HEK293 (cell line): ENCODE data around the gene MXI1.

Source experiments
- CTCF ChIA-PET: fragments of 350-600 bp; formaldehyde crosslinking; extraction: SDS; loops from one replicate; lab custom pipeline; 2021; ENCODE audit warnings: antibody characterized with exemption; lab: Yijun Ruan, JAX
- POLR2A ChIA-PET: fragments of 300-600 bp; formaldehyde crosslinking; extraction: SDS; loops from one replicate; lab custom pipeline; 2020; ENCODE audit warnings: antibody characterized with exemption, inconsistent platforms; lab: Yijun Ruan, JAX
- H3K27ac ChIP-seq: fragments of 200-500 bp; sonication (Bioruptor generic); 2 replicates; pipeline ENCODE4 v1.5.1; 2014; ENCODE audit warnings: low read depth, low read length, control low read depth, inconsistent platforms; ENCODE audit errors: extremely low read depth
- H3K36me3 ChIP-seq, 2 experiments: fragments of 200-500 bp in 1 of 2; sonication (Bioruptor generic) in 1 of 2; 1 replicate in 1 of 2; 2 replicates in 1 of 2; pipeline ENCODE4 v1.5.1; 2014 to 2017; ENCODE audit warnings: inconsistent platforms in 2 of 2, low read length in 2 of 2; ENCODE audit not compliant: control insufficient read depth in 2 of 2, insufficient read depth in 1 of 2
- H3K4me1 ChIP-seq: fragments of 200-500 bp; sonication (Bioruptor generic); 2 replicates; pipeline ENCODE4 v1.5.1; 2014; ENCODE audit warnings: mild to moderate bottlenecking, low read length, inconsistent platforms; ENCODE audit not compliant: control insufficient read depth, insufficient read depth
- H3K4me3 ChIP-seq: 2 replicates; pipeline ENCODE4 v1.5.1; 2011; ENCODE audit warnings: low read depth, mild to moderate bottlenecking, control low read depth, low read length, moderate library complexity
- H3K9me3 ChIP-seq: fragments of 200-500 bp; sonication (Bioruptor generic); 2 replicates; pipeline ENCODE4 v1.5.1; 2014; ENCODE audit warnings: low read depth, low read length, inconsistent platforms; ENCODE audit not compliant: control insufficient read depth, insufficient read depth
- BCL11A ChIP-seq: fragments of 450-650 bp; formaldehyde crosslinking; IDR thresholded peaks from 2 replicates; pipeline ENCODE4 v1.5.1; 2016; ENCODE audit warnings: low read depth, missing biosample characterization, missing genetic modification characterization
- GLI2 ChIP-seq: fragments of 450-650 bp; formaldehyde crosslinking; IDR thresholded peaks from 2 replicates; pipeline ENCODE4; 2017; ENCODE audit warnings: missing biosample characterization, missing genetic modification characterization, low read depth, borderline replicate concordance
- KLF16 ChIP-seq: fragments of 450-650 bp; formaldehyde crosslinking; IDR thresholded peaks from 2 replicates; pipeline ENCODE4 v1.5.1; 2017; ENCODE audit warnings: missing biosample characterization, missing genetic modification characterization
- OVOL3 ChIP-seq: fragments of 450-650 bp; formaldehyde crosslinking; IDR thresholded peaks from 2 replicates; pipeline ENCODE4 v1.5.1; 2016; ENCODE audit warnings: missing biosample characterization, missing genetic modification characterization
- ZBTB1 ChIP-seq: fragments of 450-650 bp; formaldehyde crosslinking; IDR thresholded peaks from 2 replicates; pipeline ENCODE4 v1.5.1; 2016; ENCODE audit warnings: missing biosample characterization, missing genetic modification characterization
- ZNF23 ChIP-seq: fragments of 450-650 bp; formaldehyde crosslinking; IDR thresholded peaks from 2 replicates; pipeline ENCODE4 v1.5.1; 2016; ENCODE audit warnings: missing biosample characterization, missing genetic modification characterization, borderline replicate concordance
- ZNF341 ChIP-seq: fragments of 450-650 bp; formaldehyde crosslinking; IDR thresholded peaks from 2 replicates; pipeline ENCODE4; 2016; ENCODE audit warnings: low read depth, missing biosample characterization, missing genetic modification characterization
- ZNF501 ChIP-seq: fragments of 450-650 bp; formaldehyde crosslinking; IDR thresholded peaks from 2 replicates; pipeline ENCODE4 v1.5.1; 2016; ENCODE audit warnings: missing biosample characterization, missing genetic modification characterization
- ZNF596 ChIP-seq: fragments of 450-650 bp; IDR thresholded peaks from 2 replicates; pipeline ENCODE4 v1.5.0; 2018; ENCODE audit warnings: missing biosample characterization, mild to moderate bottlenecking, missing genetic modification characterization, moderate library complexity
- ZNF626 ChIP-seq: fragments of 450-650 bp; sonication (Bioruptor Pico); formaldehyde crosslinking; IDR thresholded peaks from 2 replicates; pipeline ENCODE4 v1.5.1; 2018; ENCODE audit warnings: missing biosample characterization, missing genetic modification characterization, inconsistent platforms
- TF ChIP-seq, protein P1 (sequence below): fragments of 450-650 bp; formaldehyde crosslinking; IDR thresholded peaks from 2 replicates; pipeline ENCODE4 v1.5.1; 2016; ENCODE audit warnings: missing biosample characterization, missing genetic modification characterization
- TF ChIP-seq, protein P2 (sequence below): fragments of 450-650 bp; formaldehyde crosslinking; optimal IDR thresholded peaks from 2 replicates; pipeline ENCODE3; 2016; ENCODE audit warnings: missing biosample characterization, mild to moderate bottlenecking, missing genetic modification characterization
- TF ChIP-seq, protein P3 (sequence below): fragments of 450-650 bp; formaldehyde crosslinking; IDR thresholded peaks from 2 replicates; pipeline ENCODE4 v1.5.1; 2016; ENCODE audit warnings: missing biosample characterization, missing genetic modification characterization, low read depth
- TF ChIP-seq, protein P4 (sequence below): fragments of 450-650 bp; formaldehyde crosslinking; IDR thresholded peaks from 2 replicates; pipeline ENCODE4 v1.5.1; 2017; ENCODE audit warnings: missing biosample characterization, missing genetic modification characterization
- TF ChIP-seq, protein P5 (sequence below): fragments of 450-650 bp; formaldehyde crosslinking; IDR thresholded peaks from 2 replicates; pipeline ENCODE4 v1.5.1; 2016; ENCODE audit warnings: missing biosample characterization, missing genetic modification characterization

MXI1 gene

DNA sequence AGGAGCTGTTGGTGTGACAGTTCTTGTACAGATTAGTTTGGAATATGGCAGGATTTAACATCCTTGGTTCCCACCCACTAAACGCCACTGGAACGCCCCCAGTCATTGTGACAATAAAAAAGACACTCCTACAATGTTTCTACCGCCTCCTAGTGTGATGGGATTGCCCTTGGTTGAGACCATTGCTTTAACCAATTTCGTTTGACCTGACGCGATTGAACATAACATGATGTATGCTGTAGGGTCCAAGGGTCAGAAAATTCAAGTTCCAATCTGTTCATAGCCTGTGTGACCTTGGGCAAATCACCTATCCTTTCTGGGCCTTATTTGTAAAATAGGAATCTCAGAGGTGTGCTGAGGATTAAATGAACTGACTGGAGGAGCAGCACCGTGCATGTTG lies 12.5 kb downstream of the MXI1 start (continued):
- TF ChIP-seq ZNF626 (tag by site-specific recombination) (no peak), BCL11A (tag by site-specific recombination) (no peak), ZNF23 (tag by site-specific recombination) (no peak), ZNF596 (tag by site-specific recombination) (no peak), OVOL3 (no peak), KLF16 (tag by site-specific recombination) (no peak), GLI2 (tag by site-specific recombination) (no peak)
- TF ChIP-seq, protein P1, sequence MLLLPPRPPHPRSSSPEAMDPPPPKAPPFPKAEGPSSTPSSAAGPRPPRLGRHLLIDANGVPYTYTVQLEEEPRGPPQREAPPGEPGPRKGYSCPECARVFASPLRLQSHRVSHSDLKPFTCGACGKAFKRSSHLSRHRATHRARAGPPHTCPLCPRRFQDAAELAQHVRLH (tag by site-specific recombination): no peak
- TF ChIP-seq, protein P2, sequence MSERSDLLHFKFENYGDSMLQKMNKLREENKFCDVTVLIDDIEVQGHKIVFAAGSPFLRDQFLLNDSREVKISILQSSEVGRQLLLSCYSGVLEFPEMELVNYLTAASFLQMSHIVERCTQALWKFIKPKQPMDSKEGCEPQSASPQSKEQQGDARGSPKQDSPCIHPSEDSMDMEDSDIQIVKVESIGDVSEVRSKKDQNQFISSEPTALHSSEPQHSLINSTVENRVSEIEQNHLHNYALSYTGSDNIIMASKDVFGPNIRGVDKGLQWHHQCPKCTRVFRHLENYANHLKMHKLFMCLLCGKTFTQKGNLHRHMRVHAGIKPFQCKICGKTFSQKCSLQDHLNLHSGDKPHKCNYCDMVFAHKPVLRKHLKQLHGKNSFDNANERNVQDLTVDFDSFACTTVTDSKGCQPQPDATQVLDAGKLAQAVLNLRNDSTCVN (tag by site-specific recombination): no peak
- TF ChIP-seq, protein P3, sequence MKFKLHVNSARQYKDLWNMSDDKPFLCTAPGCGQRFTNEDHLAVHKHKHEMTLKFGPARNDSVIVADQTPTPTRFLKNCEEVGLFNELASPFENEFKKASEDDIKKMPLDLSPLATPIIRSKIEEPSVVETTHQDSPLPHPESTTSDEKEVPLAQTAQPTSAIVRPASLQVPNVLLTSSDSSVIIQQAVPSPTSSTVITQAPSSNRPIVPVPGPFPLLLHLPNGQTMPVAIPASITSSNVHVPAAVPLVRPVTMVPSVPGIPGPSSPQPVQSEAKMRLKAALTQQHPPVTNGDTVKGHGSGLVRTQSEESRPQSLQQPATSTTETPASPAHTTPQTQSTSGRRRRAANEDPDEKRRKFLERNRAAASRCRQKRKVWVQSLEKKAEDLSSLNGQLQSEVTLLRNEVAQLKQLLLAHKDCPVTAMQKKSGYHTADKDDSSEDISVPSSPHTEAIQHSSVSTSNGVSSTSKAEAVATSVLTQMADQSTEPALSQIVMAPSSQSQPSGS (tag by site-specific recombination): no peak
- TF ChIP-seq, all 188 proteins: peak for 5

DNA sequence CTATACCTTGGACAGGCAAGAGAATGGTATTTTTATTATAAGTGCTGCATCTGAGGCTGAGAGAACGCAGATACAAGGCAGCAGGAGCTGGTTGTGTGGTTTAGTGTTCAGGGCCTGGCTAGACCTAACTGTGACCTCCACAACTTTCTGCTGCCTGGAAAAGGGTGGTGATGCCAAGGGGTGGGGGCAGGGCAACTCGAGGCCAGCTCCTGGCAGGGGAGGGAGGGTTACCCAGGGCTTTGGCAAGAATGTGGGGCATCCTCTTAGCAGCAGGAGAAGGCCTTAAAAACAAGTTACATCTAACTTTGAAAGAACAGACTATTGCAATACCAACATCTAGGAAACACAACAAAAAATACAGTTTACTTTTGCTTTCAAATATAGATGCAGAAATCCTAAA lies 13.0 kb downstream of the MXI1 start:
- no peak overlapping the region for H3K4me3 ChIP-seq
- POLR2A ChIA-PET: interaction anchor here (5.3 kb wide), 1 partner anchor 10 kb away, joined by 75 read pairs; no protein-coding TSS in a partner anchor

DNA sequence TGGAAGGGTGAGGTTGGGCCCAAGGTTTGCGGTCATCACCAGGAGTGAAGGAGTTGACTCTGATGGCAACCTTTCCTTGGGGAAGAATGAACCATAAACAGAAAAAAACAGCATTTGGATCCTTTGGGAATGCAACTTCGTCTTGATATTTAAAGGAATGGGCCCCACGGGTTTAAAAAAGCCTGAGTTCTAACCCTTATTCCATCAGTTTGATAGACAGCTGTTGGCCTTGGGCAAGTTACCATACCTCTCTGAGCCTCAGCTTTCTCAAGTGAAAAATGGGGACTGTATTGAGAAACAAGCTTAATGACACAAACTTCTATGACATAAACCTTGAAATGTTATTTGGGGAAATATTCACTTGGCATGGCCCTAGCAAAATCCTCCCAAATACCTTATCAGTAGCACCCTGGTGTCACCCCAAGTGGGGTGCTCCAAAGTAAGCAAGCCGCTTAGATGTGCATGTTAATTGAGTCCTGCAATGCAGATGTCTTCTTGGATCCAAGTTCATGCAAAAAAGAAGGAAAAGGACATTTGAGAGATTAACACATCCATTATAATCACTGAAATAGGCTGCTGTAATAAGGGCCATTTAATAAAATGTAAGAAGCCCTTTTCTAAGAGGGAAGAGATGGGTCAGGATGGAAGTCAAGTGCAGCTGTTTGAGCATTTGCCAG lies 13.8 kb downstream of the MXI1 start:
- peak overlapping the region; percentile 26; the same call in 1 of the 2 replicates for H3K27ac ChIP-seq
- no peak for TF ChIP-seq ZNF501 (tag by site-specific recombination)
- TF ChIP-seq, protein P4, sequence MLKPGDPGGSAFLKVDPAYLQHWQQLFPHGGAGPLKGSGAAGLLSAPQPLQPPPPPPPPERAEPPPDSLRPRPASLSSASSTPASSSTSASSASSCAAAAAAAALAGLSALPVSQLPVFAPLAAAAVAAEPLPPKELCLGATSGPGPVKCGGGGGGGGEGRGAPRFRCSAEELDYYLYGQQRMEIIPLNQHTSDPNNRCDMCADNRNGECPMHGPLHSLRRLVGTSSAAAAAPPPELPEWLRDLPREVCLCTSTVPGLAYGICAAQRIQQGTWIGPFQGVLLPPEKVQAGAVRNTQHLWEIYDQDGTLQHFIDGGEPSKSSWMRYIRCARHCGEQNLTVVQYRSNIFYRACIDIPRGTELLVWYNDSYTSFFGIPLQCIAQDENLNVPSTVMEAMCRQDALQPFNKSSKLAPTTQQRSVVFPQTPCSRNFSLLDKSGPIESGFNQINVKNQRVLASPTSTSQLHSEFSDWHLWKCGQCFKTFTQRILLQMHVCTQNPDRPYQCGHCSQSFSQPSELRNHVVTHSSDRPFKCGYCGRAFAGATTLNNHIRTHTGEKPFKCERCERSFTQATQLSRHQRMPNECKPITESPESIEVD (tag by site-specific recombination): 0 out of 2 replicates have a peak, but pooled peaks have one; percentile 4
- TF ChIP-seq, all 188 proteins: peak for 1
- Histone ChIP-seq H3K4me3 (peak overlapping the region; percentile 27), H3K36me3 (no peaks in the 10 kb centered on the region), H3K9me3 (no peaks in the 10 kb centered on the region), H3K4me1 (peaks cover 7% of the 10 kb centered on the region)
- CTCF ChIA-PET: interaction anchor here (0.7 to 5.1 kb wide), 9 partner anchors 9 to 116 kb away, joined by 3 to 70 read pairs (median 4); partner anchors contain the start of gene MXI1
- POLR2A ChIA-PET: interaction anchor here (1.0 to 5.3 kb wide), 4 partner anchors 11 to 337 kb away, joined by 3 to 75 read pairs (median 3); partner anchors contain the start of gene XPNPEP1

More for the DNA sequence above, 13.0 kb downstream of the MXI1 start:
- CTCF ChIA-PET: interaction anchor here (1.2 to 5.1 kb wide), 4 partner anchors 12 to 116 kb away, joined by 3 to 70 read pairs (median 26); partner anchors contain the start of gene MXI1
- Histone ChIP-seq H3K9me3 (no peaks in the 10 kb centered on the region), H3K36me3 (no peaks in the 10 kb centered on the region), H3K4me1 (peaks cover 13% of the 10 kb centered on the region), H3K27ac (no peak overlapping the region)
- TF ChIP-seq ZBTB1 (tag by site-specific recombination): no peak
- TF ChIP-seq, protein P5, sequence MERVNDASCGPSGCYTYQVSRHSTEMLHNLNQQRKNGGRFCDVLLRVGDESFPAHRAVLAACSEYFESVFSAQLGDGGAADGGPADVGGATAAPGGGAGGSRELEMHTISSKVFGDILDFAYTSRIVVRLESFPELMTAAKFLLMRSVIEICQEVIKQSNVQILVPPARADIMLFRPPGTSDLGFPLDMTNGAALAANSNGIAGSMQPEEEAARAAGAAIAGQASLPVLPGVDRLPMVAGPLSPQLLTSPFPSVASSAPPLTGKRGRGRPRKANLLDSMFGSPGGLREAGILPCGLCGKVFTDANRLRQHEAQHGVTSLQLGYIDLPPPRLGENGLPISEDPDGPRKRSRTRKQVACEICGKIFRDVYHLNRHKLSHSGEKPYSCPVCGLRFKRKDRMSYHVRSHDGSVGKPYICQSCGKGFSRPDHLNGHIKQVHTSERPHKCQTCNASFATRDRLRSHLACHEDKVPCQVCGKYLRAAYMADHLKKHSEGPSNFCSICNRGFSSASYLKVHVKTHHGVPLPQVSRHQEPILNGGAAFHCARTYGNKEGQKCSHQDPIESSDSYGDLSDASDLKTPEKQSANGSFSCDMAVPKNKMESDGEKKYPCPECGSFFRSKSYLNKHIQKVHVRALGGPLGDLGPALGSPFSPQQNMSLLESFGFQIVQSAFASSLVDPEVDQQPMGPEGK (tag by site-specific recombination): no peak
- TF ChIP-seq ZNF341 (tag by site-specific recombination): 0 out of 2 replicates have a peak, but pooled peaks have one; percentile 4
- TF ChIP-seq, all 188 proteins: peak for 1
